ENCODE measurements around the gene CAB39. TPM values are rescaled to one million over a fixed set of nuclear protein-coding genes. Genes with fewer than 3 reads are reported as not detected.
A peak's percentile ranks its signal among the peaks of the same experiment; 100 is the strongest.

CAB39 gene
- total and polyA plus RNA-seq, 2 donors (not counting 3 experiments of a cell fraction or from before 2014, with no cell fraction given), result 25.7 to 53.7 TPM

DNA sequence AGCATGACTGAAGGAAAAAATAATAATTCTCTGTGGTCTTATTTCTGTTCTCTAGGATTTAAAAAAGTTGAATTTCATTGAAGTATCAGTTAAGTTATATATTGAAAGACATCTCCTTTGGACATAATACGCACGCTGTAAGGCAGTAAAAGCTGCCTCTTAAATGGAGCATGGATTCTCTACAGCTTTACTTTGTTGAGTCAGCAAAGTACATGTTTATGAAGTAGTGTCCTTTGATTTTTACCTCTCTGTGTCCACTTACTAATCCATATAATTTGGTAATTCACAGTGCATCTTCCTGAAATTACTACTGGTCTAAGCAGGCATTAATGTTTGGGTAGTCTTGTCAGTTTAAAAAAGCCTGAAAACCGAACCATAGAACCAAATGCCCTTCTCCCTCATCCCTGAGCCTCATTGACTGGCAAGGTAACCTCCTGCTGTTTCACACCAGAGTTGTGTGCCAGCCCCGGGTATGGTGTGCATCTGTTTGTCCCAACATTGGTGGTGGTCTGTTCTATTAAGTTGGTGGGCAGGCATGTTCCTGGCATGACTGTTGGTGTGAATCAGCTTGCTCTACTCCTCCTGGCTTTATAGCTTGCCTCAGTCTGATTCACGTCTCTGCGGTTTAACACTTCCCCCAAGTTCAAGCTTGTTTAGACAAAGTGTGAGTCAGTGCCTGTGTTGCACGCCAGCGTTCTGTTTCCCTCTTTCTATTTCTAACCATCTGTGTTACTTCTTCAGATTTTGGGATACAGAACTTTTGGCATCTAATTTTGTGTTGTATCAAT, 81.1 kb downstream of the CAB39 start:
- peak; percentile 98 for DNase-seq (ENCODE audit: low read depth, low spot score)
- Histone ChIP-seq H3K4me3 (replicated peaks in 1 of 3; ENCODE audit: insufficient read depth in 1 of 3, low read depth in 1 of 3, low read length in 3 of 3) (peak overlapping the region in 1 of 3 experiments; percentile 20), H3K36me3 (ENCODE audit: control insufficient read depth in 2 of 2, extremely low read depth in 1 of 2, insufficient read depth in 2 of 2, low read length in 2 of 2) (peaks cover 2 to 7% of the 10 kb centered on the region in 2 experiments), H2AFZ (ENCODE audit: low read depth, low read length) (no peak overlapping the region), H3K9me1 (replicated peaks; ENCODE audit: control insufficient read depth, extremely low read depth, insufficient read depth, low read length) (no peaks in the 10 kb centered on the region), H3K4me2 (ENCODE audit: insufficient read depth, low read length) (peak overlapping the region; percentile 86), H3K9me3 (replicated peaks; ENCODE audit: control insufficient read depth, insufficient read depth, low read length) (no peaks in the 10 kb centered on the region), H4K20me1 (replicated peaks; ENCODE audit: control insufficient read depth, extremely low read depth, insufficient read depth, low read length) (no peaks in the 10 kb centered on the region), H3K27ac (ENCODE audit: insufficient read depth, low read depth, low read length) (peak overlapping the region; percentile 97), H3K79me2 (ENCODE audit: control insufficient read depth, insufficient read depth, low read length) (peaks cover 37% of the 10 kb centered on the region), H3K9ac (replicated peaks; ENCODE audit: extremely low read depth, insufficient read depth, low read length) (peak overlapping the region; percentile 88), H3K27me3 (ENCODE audit: control insufficient read depth in 2 of 2, insufficient read depth in 2 of 2, low read length in 2 of 2) (no peaks in the 10 kb centered on the region), H3K4me1 (ENCODE audit: control insufficient read depth, extremely low read depth, insufficient read depth, low read length) (peaks cover 37% of the 10 kb centered on the region)
- intact Hi-C loops (cut with micrococcal nuclease), result loop anchor here (1.0 to 5.0 kb wide), 5 partner anchors 16 to 386 kb away; partner anchors contain the start of gene CAB39
- TF ChIP-seq MYC (IDR thresholded peaks at IDR 0.05; ENCODE audit: low read depth, low read length), result peak; percentile 83
- TF ChIP-seq, protein P1, sequence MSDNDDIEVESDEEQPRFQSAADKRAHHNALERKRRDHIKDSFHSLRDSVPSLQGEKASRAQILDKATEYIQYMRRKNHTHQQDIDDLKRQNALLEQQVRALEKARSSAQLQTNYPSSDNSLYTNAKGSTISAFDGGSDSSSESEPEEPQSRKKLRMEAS (IDR thresholded peaks at IDR 0.05; ENCODE audit: insufficient read depth, insufficient read length), result no peak
- TF ChIP-seq EZH2 (IDR thresholded peaks at IDR 0.05; ENCODE audit: borderline replicate concordance, low read depth, low read length, severe bottlenecking), result no peak
- peak; percentile 46 for TF ChIP-seq POLR2A (IDR thresholded peaks at IDR 0.05; ENCODE audit: low read depth, low read length)
- peak; percentile 98 for TF ChIP-seq JUN (IDR thresholded peaks at IDR 0.05; ENCODE audit: borderline replicate concordance, insufficient read depth, insufficient read length, low read depth)
- peak; percentile 96 for TF ChIP-seq POLR2AphosphoS5 (IDR thresholded peaks at IDR 0.05; ENCODE audit: insufficient read depth, low read depth, low read length)
- peak; percentile 99 for TF ChIP-seq FOS (IDR thresholded peaks at IDR 0.05; ENCODE audit: borderline replicate concordance, insufficient read depth, low read length)
- TF ChIP-seq GATA2 (IDR thresholded peaks at IDR 0.05; ENCODE audit: insufficient read depth, insufficient read length, low read depth, low read length), result peak; percentile 40
- TF ChIP-seq, protein P2, sequence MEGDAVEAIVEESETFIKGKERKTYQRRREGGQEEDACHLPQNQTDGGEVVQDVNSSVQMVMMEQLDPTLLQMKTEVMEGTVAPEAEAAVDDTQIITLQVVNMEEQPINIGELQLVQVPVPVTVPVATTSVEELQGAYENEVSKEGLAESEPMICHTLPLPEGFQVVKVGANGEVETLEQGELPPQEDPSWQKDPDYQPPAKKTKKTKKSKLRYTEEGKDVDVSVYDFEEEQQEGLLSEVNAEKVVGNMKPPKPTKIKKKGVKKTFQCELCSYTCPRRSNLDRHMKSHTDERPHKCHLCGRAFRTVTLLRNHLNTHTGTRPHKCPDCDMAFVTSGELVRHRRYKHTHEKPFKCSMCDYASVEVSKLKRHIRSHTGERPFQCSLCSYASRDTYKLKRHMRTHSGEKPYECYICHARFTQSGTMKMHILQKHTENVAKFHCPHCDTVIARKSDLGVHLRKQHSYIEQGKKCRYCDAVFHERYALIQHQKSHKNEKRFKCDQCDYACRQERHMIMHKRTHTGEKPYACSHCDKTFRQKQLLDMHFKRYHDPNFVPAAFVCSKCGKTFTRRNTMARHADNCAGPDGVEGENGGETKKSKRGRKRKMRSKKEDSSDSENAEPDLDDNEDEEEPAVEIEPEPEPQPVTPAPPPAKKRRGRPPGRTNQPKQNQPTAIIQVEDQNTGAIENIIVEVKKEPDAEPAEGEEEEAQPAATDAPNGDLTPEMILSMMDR (IDR thresholded peaks at IDR 0.05; ENCODE audit: extremely low read depth in 1 of 2, insufficient read depth in 1 of 2, low read depth in 1 of 2, low read length in 2 of 2), result no peak
- FAIRE-seq, result peak; percentile 97
- TSS peak; percentile 89 for BruUV-seq (replicated peaks)
- CTCF ChIA-PET, result interaction anchor here (0.7 to 2.5 kb wide), 9 partner anchors 16 to 727 kb away, joined by 3 to 24 read pairs (median 4); partner anchors contain the start of gene CAB39
- dilution Hi-C loops (cut with MboI; ENCODE audit: extremely low pct_ligation_motif_present, low sequenced_read_pairs), result no loop called here
- POLR2A ChIA-PET, result interaction anchor here (0.9 to 1.4 kb wide), 3 partner anchors 9 to 80 kb away, joined by 3 to 6 read pairs (median 6); no protein-coding TSS in a partner anchor

Data from endothelial cell of umbilical vein (primary cell).